Activated T-cell treated with anti-CD3 and anti-CD28 coated beads for 48 hours (primary cell): ENCODE results near the gene PLK4.
"Not testable (repeated sequence)": the region's sequence is repeated elsewhere in the genome, so short reads cannot be mapped to it uniquely, and the experiment has no call there.

Experiments
- DNase-seq: peaks from one replicate; pipeline ENCODE4 v3.0.0-alpha.2; 2020; ENCODE audit warnings: low read depth

Gene PLK4

GRCh38 chr4:127916512-127916911 is 35.8 kb downstream of the PLK4 start:
- no peak for DNase-seq

GRCh38 chr4:127917151-127917550 is 36.5 kb downstream of the PLK4 start:
- DNase-seq, result no peak

- no peak for DNase-seq
These were observed 39.8 kb downstream of the PLK4 start for GRCh38 chr4:127920521-127920920.

- DNase-seq, result no peak
These were observed 41.5 kb downstream of the PLK4 start for GRCh38 chr4:127922226-127922625.

- not testable (repeated sequence) for DNase-seq
These were observed 45.0 kb downstream of the PLK4 start for GRCh38 chr4:127925720-127926119.

DNA sequence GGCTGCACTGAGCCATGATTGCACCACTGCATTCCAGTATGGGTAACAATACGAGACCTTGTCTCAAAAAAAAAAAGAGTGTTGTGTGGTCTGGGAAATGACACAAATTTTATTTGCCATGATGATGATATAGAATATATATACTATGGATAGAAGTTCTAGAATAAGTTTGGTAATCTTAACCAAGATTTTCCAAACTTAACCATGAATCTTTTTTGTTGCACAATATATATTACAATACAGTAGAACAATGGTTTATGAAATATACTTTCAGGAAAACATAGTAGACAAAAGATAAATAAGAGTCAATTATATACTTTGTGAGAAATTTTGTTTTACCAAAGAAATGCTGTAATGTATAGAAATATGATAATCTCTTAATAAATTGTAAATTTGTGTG is 49.5 kb downstream of the PLK4 start:
- DNase-seq, result no peak

DNA sequence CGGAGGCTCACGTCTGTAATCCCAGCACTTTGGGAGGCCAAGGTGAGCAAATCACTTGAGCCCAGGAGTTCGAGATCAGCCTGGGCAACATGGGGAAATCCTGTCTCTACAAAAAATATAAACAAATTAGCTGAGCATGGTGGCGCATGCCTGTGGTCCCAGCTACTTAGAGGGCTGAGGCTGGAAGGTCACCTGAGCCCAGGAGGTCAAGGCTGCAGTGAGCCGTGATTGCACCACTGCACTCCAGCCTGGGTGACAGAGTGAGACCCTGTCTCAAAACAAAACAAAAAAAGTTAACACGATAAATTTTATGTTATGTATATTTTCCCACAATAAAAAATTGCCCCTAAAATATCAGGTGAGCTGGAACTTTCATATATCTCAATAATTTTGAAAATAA is 51.1 kb downstream of the PLK4 start:
- DNase-seq, result not testable (repeated sequence)

DNA sequence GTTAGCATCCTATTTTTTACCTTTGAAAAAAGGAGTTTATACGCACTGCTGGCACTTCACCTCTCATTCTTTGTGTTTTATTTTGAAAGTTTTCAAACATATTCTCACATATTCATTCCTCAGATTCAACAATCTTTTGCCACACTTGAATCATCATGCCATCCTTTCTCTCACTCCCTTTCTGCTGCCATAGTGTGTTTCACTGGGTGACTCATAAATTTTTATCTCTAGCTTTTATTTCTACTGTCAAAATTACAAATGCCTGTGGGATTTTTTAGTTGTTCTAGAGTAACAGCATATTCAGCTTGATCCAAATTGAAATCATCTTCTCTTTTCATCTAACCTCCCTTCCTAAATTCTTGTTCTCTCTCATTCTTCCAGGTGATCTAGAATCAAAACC is 56.3 kb downstream of the PLK4 start:
- no peak for DNase-seq
